GM18507 (cell line): ENCODE data around the gene PEX11B.
A peak's percentile ranks its signal among the peaks of the same experiment; 100 is the strongest.

ENCODE experiments used
- DNase-seq: peaks from one replicate; pipeline ENCODE4 v3.0.0; 2011; ENCODE audit warnings: low read depth; ENCODE audit not compliant: insufficient read length; ENCODE audit errors: extremely low spot score
- FAIRE-seq: peaks from 2 replicates; lab custom pipeline; 2011; peaks lifted over from hg19 to GRCh38; lab: Jason Lieb, UNC

Gene PEX11B

DNA sequence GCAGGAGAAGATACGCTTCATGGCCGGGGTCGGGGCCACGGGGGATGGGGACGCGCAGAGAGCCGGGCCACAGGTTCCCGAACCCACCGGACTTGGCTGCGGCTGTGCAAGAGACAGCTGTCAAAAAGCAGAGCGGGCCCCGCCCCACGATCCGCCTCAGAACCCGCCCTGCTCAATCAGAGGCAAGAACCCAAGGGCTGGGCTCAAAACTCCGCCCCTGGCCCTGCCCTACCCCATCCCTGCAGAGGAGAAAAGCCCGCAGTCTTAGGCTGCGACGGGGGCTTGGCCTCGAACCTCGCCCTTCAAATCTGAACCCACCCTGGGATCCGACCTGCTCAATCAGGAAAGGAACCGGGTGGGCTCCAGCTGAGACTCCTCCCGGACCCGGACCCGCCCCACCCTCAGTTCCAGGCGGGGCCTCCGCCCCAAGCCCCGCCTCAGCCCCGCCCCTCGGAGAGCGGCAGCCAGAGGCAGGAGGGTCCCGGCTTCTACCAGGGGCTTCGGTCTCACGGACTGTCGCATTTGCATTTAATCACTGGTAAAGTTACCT is 32.7 kb downstream of the PEX11B start, which contains the start of gene ANKRD35:
Gene ANKRD35 (minus strand): TSS at position 129 of the 550 bp plus-strand sequence. CDS start 108 bp downstream, at position 21.
- peak; percentile 68 for FAIRE-seq
- DNase-seq: peak; percentile 83

DNA sequence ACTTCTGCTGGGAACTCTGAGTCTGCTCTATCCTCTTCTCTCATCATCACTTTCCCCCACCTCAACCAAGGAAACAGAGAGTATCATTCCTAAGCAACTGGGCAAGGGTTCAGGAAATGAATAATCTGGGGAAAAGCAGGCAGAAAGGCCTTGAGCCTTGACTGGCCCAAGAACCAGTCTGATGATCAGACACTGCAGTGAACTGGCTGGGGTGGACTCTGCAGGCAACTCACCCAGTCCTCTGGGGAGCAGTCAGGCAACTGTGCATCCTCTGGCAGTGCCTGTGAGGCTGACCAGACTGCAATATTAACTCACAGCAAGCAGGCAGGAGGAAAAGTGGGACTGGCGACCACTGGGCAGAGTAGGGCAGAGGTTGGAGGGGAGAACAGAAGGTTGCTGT is 33.8 kb downstream of the PEX11B start:
- no peak for FAIRE-seq

GRCh38 chr1:145879775-145880174 is 38.7 kb downstream of the PEX11B start:
- no peak for DNase-seq
- FAIRE-seq: no peak

More for the DNA sequence above, 33.8 kb downstream of the PEX11B start:
- no peak for DNase-seq

DNA sequence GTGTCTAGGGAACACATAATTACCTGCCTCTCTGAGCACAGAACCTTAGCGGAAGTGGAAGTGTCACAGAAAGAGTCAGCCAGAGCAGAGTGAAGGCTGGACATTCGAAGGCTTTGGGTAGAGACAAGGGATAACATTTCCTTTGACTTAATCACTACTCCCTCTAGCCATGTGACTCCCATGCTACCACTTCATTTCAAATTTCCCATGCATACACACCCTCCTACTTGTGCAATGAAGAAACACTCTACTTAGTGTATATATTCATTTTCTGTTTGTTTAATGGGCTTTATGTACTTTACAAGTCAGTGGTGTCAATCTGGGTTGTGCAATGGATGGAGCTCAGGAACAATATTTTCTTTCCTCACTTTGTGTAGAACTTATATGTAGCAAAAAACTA is 39.8 kb downstream of the PEX11B start:
- DNase-seq (no peak), FAIRE-seq (no peak)

GRCh38 chr1:145877923-145878486 is 40.5 kb downstream of the PEX11B start:
- FAIRE-seq (no peak), DNase-seq (no peak)

DNA sequence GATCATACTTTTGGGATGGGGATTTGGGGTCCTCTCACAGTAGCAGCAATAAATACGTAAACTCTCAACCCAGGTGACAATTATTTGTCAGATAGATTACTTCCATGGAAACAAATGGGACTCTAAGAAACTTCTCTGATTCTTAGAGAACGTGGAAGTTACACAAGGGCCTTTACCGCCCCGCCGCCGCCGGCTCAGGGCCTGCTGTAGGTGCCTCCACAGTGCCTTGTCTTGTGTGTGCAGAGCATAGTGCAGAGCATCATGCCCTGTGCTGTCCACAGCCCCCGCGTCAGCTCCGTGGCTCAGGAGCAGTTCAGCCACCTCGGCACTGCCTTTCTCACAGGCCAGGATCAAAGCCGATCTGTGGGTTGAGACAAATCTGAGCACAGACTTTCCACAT is 43.9 kb downstream of the PEX11B start:
- FAIRE-seq (no peak), DNase-seq (no peak)

GRCh38 chr1:145871994-145872924 is 46.3 kb downstream of the PEX11B start:
- FAIRE-seq (peak; percentile 59), DNase-seq (peak; percentile 12)

DNA sequence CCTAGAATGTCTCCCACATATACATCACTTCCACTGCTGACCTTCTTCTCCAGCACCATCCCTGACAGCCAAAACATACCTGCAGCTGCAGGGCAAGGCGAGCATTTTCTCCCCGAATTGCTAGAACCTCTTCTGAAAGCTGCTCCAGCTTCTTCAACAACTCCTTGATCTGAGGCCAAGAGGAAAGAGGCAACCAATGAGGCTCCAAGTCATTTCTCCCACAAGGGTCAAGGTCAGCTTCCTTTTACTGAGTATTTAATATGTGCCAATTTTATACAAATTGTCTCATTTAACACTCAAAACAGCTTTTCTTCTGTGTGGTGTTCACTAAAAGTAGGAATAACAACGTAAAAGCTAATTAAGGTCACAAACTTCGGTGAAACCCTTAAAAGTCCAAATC is 50.3 kb downstream of the PEX11B start:
- FAIRE-seq: no peak
- no peak for DNase-seq

- no peak for DNase-seq
Observed at GRCh38 chr1:145863282-145864018, 55.1 kb downstream of the PEX11B start.

More at GRCh38 chr1:145863282-145864018, 55.1 kb downstream of the PEX11B start:
- FAIRE-seq: no peak
